Neural progenitor cell (in vitro differentiated cells): ENCODE measurements around the gene NOTCH3. TPM values are rescaled to one million over a fixed set of nuclear protein-coding genes. Genes with fewer than 3 reads are reported as not detected.
A peak's percentile ranks its signal among the peaks of the same experiment; 100 is the strongest.

Source experiments
- DNase-seq: peaks from one replicate; pipeline ENCODE4 v3.0.0-alpha.2; 2016; ENCODE audit warnings: low spot score
- H2AFZ ChIP-seq: fragments of 200-600 bp; sonication (generic); replicated peaks from 2 replicates; pipeline ENCODE4 v1.6.1; 2016; ENCODE audit warnings: antibody characterized with exemption
- H3F3A ChIP-seq: fragments of 200-600 bp; sonication (generic); 2 replicates; pipeline ENCODE4 v1.6.1; 2016; ENCODE audit warnings: antibody characterized with exemption, low read depth
- H3K27ac ChIP-seq: fragments of 200-600 bp; sonication (generic); 2 replicates; pipeline ENCODE4 v1.5.1; 2016; ENCODE audit warnings: mild to moderate bottlenecking
- H3K27me3 ChIP-seq: fragments of 200-600 bp; sonication (generic); 2 replicates; pipeline ENCODE4 v1.6.1; 2016; ENCODE audit warnings: mild to moderate bottlenecking, moderate library complexity
- H3K36me3 ChIP-seq: fragments of 200-600 bp; sonication (generic); 2 replicates; pipeline ENCODE4 v1.5.1; 2016
- H3K4me1 ChIP-seq: fragments of 200-600 bp; sonication (generic); 2 replicates; pipeline ENCODE4 v1.6.1; 2016; ENCODE audit warnings: mixed run types
- H3K4me2 ChIP-seq: fragments of 200-600 bp; sonication (generic); 2 replicates; pipeline ENCODE4 v1.6.1; 2016
- H3K4me3 ChIP-seq: fragments of 200-600 bp; sonication (generic); 2 replicates; pipeline ENCODE4 v1.5.1; 2016
- H3K79me2 ChIP-seq: fragments of 200-600 bp; sonication (generic); 2 replicates; pipeline ENCODE4 v1.6.1; 2016; ENCODE audit warnings: low read depth
- H3K9ac ChIP-seq: fragments of 200-600 bp; sonication (generic); 2 replicates; pipeline ENCODE4 v1.6.1; 2016
- H3K9me3 ChIP-seq: fragments of 200-600 bp; sonication (generic); 2 replicates; pipeline ENCODE4 v1.5.1; 2016; ENCODE audit warnings: low read depth
- H4K20me1 ChIP-seq: fragments of 200-600 bp; sonication (generic); 2 replicates; pipeline ENCODE4 v1.6.1; 2016; ENCODE audit warnings: low read depth
- H3K27ac Mint-ChIP-seq: 3 replicates; pipeline ENCODE4 v1.8.0; 2021; ENCODE audit warnings: mixed read lengths
- H3K27me3 Mint-ChIP-seq: 2 replicates; pipeline ENCODE4 v1.8.0; 2022; ENCODE audit warnings: low read depth, mild to moderate bottlenecking, inconsistent platforms, moderate library complexity, mixed read lengths; ENCODE audit not compliant: insufficient read depth
- H3K36me3 Mint-ChIP-seq: 3 replicates; pipeline ENCODE4 v1.8.0; 2021; ENCODE audit warnings: mixed read lengths
- H3K4me1 Mint-ChIP-seq: 3 replicates; pipeline ENCODE4 v1.8.0; 2021; ENCODE audit warnings: mixed read lengths
- H3K4me3 Mint-ChIP-seq: 3 replicates; pipeline ENCODE4 v1.8.0; 2021; ENCODE audit warnings: mild to moderate bottlenecking, moderate library complexity, mixed read lengths
- H3K9me3 Mint-ChIP-seq: 3 replicates; pipeline ENCODE4 v1.8.0; 2020; ENCODE audit warnings: mixed read lengths
- EZH2 ChIP-seq: fragments of 200-600 bp; sonication (generic); IDR thresholded peaks from 2 replicates; pipeline ENCODE4 v1.6.1; 2017; ENCODE audit warnings: antibody characterized with exemption, mild to moderate bottlenecking, moderate library complexity
- EZH2phosphoT487 ChIP-seq: fragments of 200-600 bp; sonication (generic); IDR thresholded peaks from 2 replicates; pipeline ENCODE4 v1.6.1; 2017; ENCODE audit warnings: antibody characterized with exemption
- total RNA-seq: library from RNA; depleted of rRNA; stranded (reverse); fragments of >200 nt; gene quantifications from 2 replicates; pipeline ENCODE4 v1.2.3, GENCODE V29; 2015; ENCODE audit warnings: low replicate concordance
- TF ChIP-seq, protein P1 (sequence below): fragments of 200-600 bp; sonication (generic); IDR thresholded peaks from 2 replicates; pipeline ENCODE4 v1.5.1; 2017; ENCODE audit warnings: antibody characterized with exemption, mild to moderate bottlenecking

NOTCH3 gene
- total RNA-seq, 1 donor from 2014 or later, result 17.1 TPM

GRCh38 chr19:15123031-15123890 is 77.5 kb downstream of the NOTCH3 start:
- no peaks in the 10 kb centered on the region for H3K36me3 ChIP-seq
- no peaks in the 10 kb centered on the region for H3K4me1 ChIP-seq
- DNase-seq, result no peak
- peaks cover 7% of the 10 kb centered on the region for H3K27me3 Mint-ChIP-seq
- peak overlapping the region; percentile 58 for H3K4me3 Mint-ChIP-seq
- H3K9me3 ChIP-seq, result no peaks in the 10 kb centered on the region
- no peaks in the 10 kb centered on the region for H3F3A ChIP-seq
- H3K4me2 ChIP-seq, result no peak overlapping the region
- TF ChIP-seq EZH2 (no peak), EZH2phosphoT487 (no peak)
- TF ChIP-seq, protein P1, sequence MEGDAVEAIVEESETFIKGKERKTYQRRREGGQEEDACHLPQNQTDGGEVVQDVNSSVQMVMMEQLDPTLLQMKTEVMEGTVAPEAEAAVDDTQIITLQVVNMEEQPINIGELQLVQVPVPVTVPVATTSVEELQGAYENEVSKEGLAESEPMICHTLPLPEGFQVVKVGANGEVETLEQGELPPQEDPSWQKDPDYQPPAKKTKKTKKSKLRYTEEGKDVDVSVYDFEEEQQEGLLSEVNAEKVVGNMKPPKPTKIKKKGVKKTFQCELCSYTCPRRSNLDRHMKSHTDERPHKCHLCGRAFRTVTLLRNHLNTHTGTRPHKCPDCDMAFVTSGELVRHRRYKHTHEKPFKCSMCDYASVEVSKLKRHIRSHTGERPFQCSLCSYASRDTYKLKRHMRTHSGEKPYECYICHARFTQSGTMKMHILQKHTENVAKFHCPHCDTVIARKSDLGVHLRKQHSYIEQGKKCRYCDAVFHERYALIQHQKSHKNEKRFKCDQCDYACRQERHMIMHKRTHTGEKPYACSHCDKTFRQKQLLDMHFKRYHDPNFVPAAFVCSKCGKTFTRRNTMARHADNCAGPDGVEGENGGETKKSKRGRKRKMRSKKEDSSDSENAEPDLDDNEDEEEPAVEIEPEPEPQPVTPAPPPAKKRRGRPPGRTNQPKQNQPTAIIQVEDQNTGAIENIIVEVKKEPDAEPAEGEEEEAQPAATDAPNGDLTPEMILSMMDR, result no peak
- H3K27ac ChIP-seq, result no peak overlapping the region
- H3K4me3 ChIP-seq, result no peak overlapping the region
- peaks cover 4% of the 10 kb centered on the region for H4K20me1 ChIP-seq
- H3K27me3 ChIP-seq, result no peaks in the 10 kb centered on the region
- H3K36me3 Mint-ChIP-seq, result peaks cover 23% of the 10 kb centered on the region
- H3K27ac Mint-ChIP-seq, result no peak overlapping the region
- no peak overlapping the region for H2AFZ ChIP-seq
- H3K9ac ChIP-seq, result no peak overlapping the region
- H3K9me3 Mint-ChIP-seq, result no peaks in the 10 kb centered on the region
- H3K79me2 ChIP-seq, result peaks cover 18% of the 10 kb centered on the region
- peaks cover 10% of the 10 kb centered on the region for H3K4me1 Mint-ChIP-seq

DNA sequence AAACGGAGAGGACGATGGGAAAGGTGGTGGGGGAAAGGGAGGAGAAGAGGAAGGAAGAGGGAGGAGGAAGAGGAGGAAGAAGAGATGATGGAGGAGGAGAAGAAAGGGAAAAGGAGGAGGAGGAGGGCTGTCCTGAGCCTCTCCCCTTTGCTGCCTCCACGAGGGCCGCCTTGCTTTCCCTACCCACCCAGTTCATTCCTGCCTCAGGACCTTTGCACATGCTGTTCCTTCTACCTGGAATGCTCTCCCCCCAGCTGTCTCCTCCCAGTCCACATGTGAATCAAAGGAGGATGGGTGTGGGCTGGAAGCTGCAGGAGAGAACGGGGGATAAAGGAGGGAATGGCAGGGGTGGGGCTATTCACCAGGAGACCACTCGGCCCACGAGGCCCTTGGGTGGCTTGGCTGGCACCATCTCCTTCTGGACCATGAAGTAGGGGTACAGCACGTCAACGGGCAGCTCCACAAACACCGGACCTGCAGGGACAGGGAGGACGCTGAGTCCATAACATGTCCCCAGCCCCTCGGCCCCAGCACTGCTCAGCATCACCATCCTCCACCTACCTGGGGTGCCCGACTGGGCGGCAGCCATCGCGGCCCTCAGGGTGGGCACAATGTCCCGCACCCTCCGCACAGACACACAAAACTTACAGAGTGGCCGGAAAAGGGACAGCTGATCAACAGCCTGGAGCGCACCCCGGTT is 78.3 kb downstream of the NOTCH3 start:
- Histone ChIP-seq H3K4me3 (no peak overlapping the region), H3K27me3 (no peaks in the 10 kb centered on the region), H3K9me3 (no peaks in the 10 kb centered on the region), H3K27ac (no peak overlapping the region), H3K9ac (no peak overlapping the region), H3K79me2 (peaks cover 18% of the 10 kb centered on the region), H3K36me3 (no peaks in the 10 kb centered on the region), H4K20me1 (peaks cover 4% of the 10 kb centered on the region), H3K4me2 (no peak overlapping the region), H3F3A (no peaks in the 10 kb centered on the region), H3K4me1 (no peaks in the 10 kb centered on the region), H2AFZ (no peak overlapping the region)
- peaks cover 7% of the 10 kb centered on the region for H3K27me3 Mint-ChIP-seq
- TF ChIP-seq EZH2phosphoT487, result no peak
- no peaks in the 10 kb centered on the region for H3K9me3 Mint-ChIP-seq
- DNase-seq, result no peak
- H3K4me1 Mint-ChIP-seq, result peaks cover 10% of the 10 kb centered on the region
- H3K36me3 Mint-ChIP-seq, result peaks cover 29% of the 10 kb centered on the region
- H3K27ac Mint-ChIP-seq, result no peak overlapping the region
- H3K4me3 Mint-ChIP-seq, result no peak overlapping the region

GRCh38 chr19:15120135-15121026 is 80.4 kb downstream of the NOTCH3 start:
- TF ChIP-seq, protein P1, result peak; percentile 7
- TF ChIP-seq EZH2phosphoT487, result no peak
- Histone ChIP-seq H3K9ac (no peak overlapping the region), H4K20me1 (peaks cover 4% of the 10 kb centered on the region), H2AFZ (no peak overlapping the region), H3F3A (peaks cover 6% of the 10 kb centered on the region), H3K27ac (no peak overlapping the region), H3K4me2 (no peak overlapping the region), H3K79me2 (peaks cover 18% of the 10 kb centered on the region), H3K36me3 (no peaks in the 10 kb centered on the region), H3K27me3 (no peaks in the 10 kb centered on the region), H3K4me1 (no peaks in the 10 kb centered on the region), H3K4me3 (no peak overlapping the region), H3K9me3 (no peaks in the 10 kb centered on the region)
- H3K4me3 Mint-ChIP-seq, result no peak overlapping the region
- H3K27ac Mint-ChIP-seq, result peak overlapping the region; percentile 20
- DNase-seq, result no peak
- peaks cover 4% of the 10 kb centered on the region for H3K27me3 Mint-ChIP-seq
- peaks cover 29% of the 10 kb centered on the region for H3K36me3 Mint-ChIP-seq
- no peaks in the 10 kb centered on the region for H3K9me3 Mint-ChIP-seq
- peaks cover 6% of the 10 kb centered on the region for H3K4me1 Mint-ChIP-seq
